ENCODE results near the gene MYH16. TPM values are rescaled to one million over a fixed set of nuclear protein-coding genes. Genes with fewer than 3 reads are reported as not detected.

MYH16 gene
- total and polyA plus RNA-seq, 9 donors: not detected

GRCh38 chr7:99254390-99254789 lies 18.2 kb upstream of the MYH16 start:
- 71 to 76% (median 75%) methylated on average over 2 of the region's 2 CpGs for WGBS, 3 donors
- no peak overlapping the region for H3K27ac ChIP-seq
- intact Hi-C loops (cut with DNase I): no loop called here

DNA sequence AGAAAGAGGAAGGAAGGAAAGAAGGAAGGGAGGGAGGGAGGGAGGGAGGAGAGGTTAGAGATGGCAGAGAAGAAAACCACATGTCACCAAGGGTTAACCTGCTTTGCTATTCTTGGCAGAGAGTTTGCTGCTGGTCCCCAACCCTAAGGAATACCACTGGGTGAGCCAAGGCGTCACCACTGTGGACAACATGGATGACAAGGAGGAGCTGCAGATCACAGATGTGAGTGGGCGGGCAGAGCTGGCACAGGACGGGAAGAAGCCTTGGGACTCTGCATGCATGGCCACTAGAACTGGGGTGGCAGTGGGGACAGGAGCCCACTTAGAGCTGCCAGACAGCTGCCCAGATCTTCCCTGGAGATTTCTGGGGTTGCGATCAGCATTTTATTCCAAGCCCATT lies 17.2 kb upstream of the MYH16 start:
- no peak for DNase-seq

More at GRCh38 chr7:99254390-99254789, 18.2 kb upstream of the MYH16 start:
- Histone ChIP-seq H3K4me1 (ENCODE audit: insufficient read depth) (no peaks in the 10 kb centered on the region), H3K4me3 (no peak overlapping the region), H3K9me3 (no peaks in the 10 kb centered on the region), H3K27me3 (no peaks in the 10 kb centered on the region), H3K36me3 (no peaks in the 10 kb centered on the region)
- TF ChIP-seq EP300 (IDR thresholded peaks at IDR 0.05): no peak
- TF ChIP-seq, protein P1, sequence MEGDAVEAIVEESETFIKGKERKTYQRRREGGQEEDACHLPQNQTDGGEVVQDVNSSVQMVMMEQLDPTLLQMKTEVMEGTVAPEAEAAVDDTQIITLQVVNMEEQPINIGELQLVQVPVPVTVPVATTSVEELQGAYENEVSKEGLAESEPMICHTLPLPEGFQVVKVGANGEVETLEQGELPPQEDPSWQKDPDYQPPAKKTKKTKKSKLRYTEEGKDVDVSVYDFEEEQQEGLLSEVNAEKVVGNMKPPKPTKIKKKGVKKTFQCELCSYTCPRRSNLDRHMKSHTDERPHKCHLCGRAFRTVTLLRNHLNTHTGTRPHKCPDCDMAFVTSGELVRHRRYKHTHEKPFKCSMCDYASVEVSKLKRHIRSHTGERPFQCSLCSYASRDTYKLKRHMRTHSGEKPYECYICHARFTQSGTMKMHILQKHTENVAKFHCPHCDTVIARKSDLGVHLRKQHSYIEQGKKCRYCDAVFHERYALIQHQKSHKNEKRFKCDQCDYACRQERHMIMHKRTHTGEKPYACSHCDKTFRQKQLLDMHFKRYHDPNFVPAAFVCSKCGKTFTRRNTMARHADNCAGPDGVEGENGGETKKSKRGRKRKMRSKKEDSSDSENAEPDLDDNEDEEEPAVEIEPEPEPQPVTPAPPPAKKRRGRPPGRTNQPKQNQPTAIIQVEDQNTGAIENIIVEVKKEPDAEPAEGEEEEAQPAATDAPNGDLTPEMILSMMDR (IDR thresholded peaks at IDR 0.05): no peak
- no peak for TF ChIP-seq POLR2A (IDR thresholded peaks at IDR 0.05)
- DNase-seq: no peak

DNA sequence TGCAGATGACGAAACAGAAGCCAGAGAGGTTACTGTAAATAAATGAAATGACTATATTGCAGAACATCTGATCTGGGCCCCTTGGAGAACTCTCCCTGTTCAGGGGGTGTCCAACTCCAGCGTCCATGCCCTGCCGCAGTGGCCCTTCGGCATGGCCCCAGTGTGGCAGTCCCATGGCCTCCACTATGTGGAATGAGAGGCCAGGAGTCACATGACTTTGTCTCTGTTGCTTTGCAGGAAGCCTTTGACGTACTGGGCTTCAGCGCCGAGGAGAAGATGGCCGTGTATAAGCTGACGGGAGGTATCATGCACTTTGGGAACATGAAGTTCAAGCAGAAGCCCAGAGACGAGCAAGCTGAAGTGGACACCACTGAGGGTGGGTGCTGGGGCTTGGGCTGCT lies 15.6 kb upstream of the MYH16 start:
- WGBS, 3 donors: 84 to 89% (median 87%) methylated on average over 10 of the region's 10 CpGs
- no peak overlapping the region for H3K4me3 ChIP-seq
- no peak for DNase-seq
- no peaks in the 10 kb centered on the region for H3K4me1 ChIP-seq (ENCODE audit: insufficient read depth)
- intact Hi-C loops (cut with DNase I): no loop called here
- no peaks in the 10 kb centered on the region for H3K36me3 ChIP-seq
- no peaks in the 10 kb centered on the region for H3K27me3 ChIP-seq
- H3K9me3 ChIP-seq: no peaks in the 10 kb centered on the region
- H3K27ac ChIP-seq: no peak overlapping the region
- TF ChIP-seq POLR2A (IDR thresholded peaks at IDR 0.05) (no peak), EP300 (IDR thresholded peaks at IDR 0.05) (no peak)
- TF ChIP-seq, protein P1 (IDR thresholded peaks at IDR 0.05): no peak

More for the DNA sequence above, 17.2 kb upstream of the MYH16 start:
- no peak overlapping the region for H3K4me3 ChIP-seq
- intact Hi-C loops (cut with DNase I): no loop called here
- no peaks in the 10 kb centered on the region for H3K36me3 ChIP-seq
- TF ChIP-seq EP300 (IDR thresholded peaks at IDR 0.05): no peak
- no peak for TF ChIP-seq POLR2A (IDR thresholded peaks at IDR 0.05)
- TF ChIP-seq, protein P1 (IDR thresholded peaks at IDR 0.05): no peak
- no peaks in the 10 kb centered on the region for H3K4me1 ChIP-seq (ENCODE audit: insufficient read depth)
- WGBS, 3 donors: 44 to 63% (median 47%) methylated on average over 4 of the region's 4 CpGs
- H3K27ac ChIP-seq: no peak overlapping the region
- no peaks in the 10 kb centered on the region for H3K27me3 ChIP-seq
- H3K9me3 ChIP-seq: no peaks in the 10 kb centered on the region

DNA sequence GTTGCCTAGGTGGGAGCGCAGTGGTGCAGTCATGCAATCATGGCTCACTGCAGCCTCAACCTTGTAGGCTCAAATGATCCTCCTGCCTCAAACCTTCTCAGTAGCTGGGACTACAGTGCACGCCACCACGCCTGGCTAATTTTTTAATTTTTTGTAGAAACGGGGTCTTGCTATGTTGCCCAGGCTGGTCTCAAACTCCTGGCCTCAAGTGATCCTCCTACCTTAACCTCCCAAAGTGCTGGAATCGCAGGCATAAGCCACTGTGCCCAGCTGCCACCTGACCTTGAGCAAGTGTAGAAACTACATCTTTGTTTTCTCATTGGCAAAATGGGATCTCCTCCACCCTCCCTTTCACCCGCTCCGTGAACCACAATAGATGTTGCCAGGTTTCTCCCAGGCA lies 15.0 kb upstream of the MYH16 start:
- Histone ChIP-seq H3K27me3 (no peaks in the 10 kb centered on the region), H3K36me3 (no peaks in the 10 kb centered on the region), H3K4me1 (ENCODE audit: insufficient read depth) (no peaks in the 10 kb centered on the region), H3K9me3 (no peaks in the 10 kb centered on the region), H3K27ac (no peak overlapping the region), H3K4me3 (no peak overlapping the region)
- TF ChIP-seq POLR2A (IDR thresholded peaks at IDR 0.05) (no peak), EP300 (IDR thresholded peaks at IDR 0.05) (no peak)
- TF ChIP-seq, protein P1 (IDR thresholded peaks at IDR 0.05): no peak
- intact Hi-C loops (cut with DNase I): no loop called here
- no peak for DNase-seq
- WGBS, 3 donors: 89 to 91% (median 91%) methylated on average over 7 of the region's 7 CpGs
